Measurements from ENCODE around the gene KCNH1. TPM values are rescaled to one million over a fixed set of nuclear protein-coding genes. Genes with fewer than 3 reads are reported as not detected.

Gene KCNH1
- total RNA-seq, 1 donor from 2014 or later, result 2.4 TPM

GRCh38 chr1:210800301-210800700, 333.6 kb downstream of the KCNH1 start:
- Mint-ChIP-seq H3K9me3 (no peaks in the 10 kb centered on the region), H3K27me3 (no peaks in the 10 kb centered on the region), H3K27ac (no peak overlapping the region), H3K36me3 (no peaks in the 10 kb centered on the region), H3K4me3 (no peak overlapping the region), H3K4me1 (ENCODE audit: unreplicated experiment) (no peaks in the 10 kb centered on the region)
- TF ChIP-seq CTCF (conservative IDR thresholded peaks at IDR 0.05), result no peak
- DNase-seq (ENCODE audit: extremely low spot score, unreplicated experiment), result no peak

DNA sequence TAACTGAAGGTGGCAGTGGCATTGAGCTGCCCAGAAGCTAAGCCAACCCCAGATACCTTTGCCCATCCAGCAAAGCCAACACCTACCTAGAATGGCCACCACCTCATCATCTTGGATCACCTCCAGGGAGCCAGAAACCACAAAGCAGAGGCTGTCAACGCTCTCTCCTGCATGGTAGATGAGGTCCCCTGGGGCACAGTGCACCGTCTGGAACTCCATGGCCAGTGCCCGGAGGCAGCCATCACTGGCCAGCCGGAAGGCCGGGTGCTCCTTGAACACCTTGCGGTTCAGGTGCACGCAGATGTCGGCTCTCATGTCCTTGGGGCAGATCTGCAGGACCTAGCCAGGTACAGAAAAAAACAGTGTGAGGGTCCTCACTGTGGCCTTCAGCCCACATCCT, 336.5 kb downstream of the KCNH1 start:
- Mint-ChIP-seq H3K9me3 (no peaks in the 10 kb centered on the region), H3K27me3 (no peaks in the 10 kb centered on the region), H3K36me3 (no peaks in the 10 kb centered on the region), H3K4me1 (ENCODE audit: unreplicated experiment) (no peaks in the 10 kb centered on the region), H3K27ac (no peak overlapping the region), H3K4me3 (no peak overlapping the region)
- no peak for DNase-seq (ENCODE audit: extremely low spot score, unreplicated experiment)
- no peak for TF ChIP-seq CTCF (conservative IDR thresholded peaks at IDR 0.05)

GRCh38 chr1:210796421-210796820, 337.5 kb downstream of the KCNH1 start:
- Mint-ChIP-seq H3K4me3 (no peak overlapping the region), H3K36me3 (no peaks in the 10 kb centered on the region), H3K4me1 (ENCODE audit: unreplicated experiment) (no peaks in the 10 kb centered on the region), H3K9me3 (no peaks in the 10 kb centered on the region), H3K27me3 (no peaks in the 10 kb centered on the region), H3K27ac (no peak overlapping the region)
- no peak for DNase-seq (ENCODE audit: extremely low spot score, unreplicated experiment)
- no peak for TF ChIP-seq CTCF (conservative IDR thresholded peaks at IDR 0.05)

DNA sequence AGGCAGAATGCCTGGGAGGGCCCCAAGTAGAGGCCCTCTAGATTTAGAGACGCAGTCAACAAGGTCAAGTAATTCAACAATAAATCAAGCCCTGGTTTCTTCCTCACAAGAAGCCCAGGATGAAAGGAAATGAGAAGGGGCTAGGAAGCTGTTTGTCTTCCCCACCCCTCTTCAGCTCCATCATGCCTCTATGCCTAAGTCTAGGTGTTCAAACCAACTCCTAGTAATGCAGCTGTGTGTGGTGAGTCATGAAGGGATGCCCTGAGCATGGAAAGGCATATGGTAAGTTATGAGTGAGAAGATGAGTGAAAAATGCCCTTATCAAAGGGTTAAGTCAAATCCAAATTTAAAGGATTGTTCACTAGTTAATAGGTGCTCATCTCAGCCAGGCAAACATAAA, 339.5 kb downstream of the KCNH1 start:
- Mint-ChIP-seq H3K27me3 (no peaks in the 10 kb centered on the region), H3K4me3 (no peak overlapping the region), H3K27ac (no peak overlapping the region), H3K9me3 (no peaks in the 10 kb centered on the region), H3K36me3 (no peaks in the 10 kb centered on the region), H3K4me1 (ENCODE audit: unreplicated experiment) (no peaks in the 10 kb centered on the region)
- TF ChIP-seq CTCF (conservative IDR thresholded peaks at IDR 0.05), result no peak
- no peak for DNase-seq (ENCODE audit: extremely low spot score, unreplicated experiment)

DNA sequence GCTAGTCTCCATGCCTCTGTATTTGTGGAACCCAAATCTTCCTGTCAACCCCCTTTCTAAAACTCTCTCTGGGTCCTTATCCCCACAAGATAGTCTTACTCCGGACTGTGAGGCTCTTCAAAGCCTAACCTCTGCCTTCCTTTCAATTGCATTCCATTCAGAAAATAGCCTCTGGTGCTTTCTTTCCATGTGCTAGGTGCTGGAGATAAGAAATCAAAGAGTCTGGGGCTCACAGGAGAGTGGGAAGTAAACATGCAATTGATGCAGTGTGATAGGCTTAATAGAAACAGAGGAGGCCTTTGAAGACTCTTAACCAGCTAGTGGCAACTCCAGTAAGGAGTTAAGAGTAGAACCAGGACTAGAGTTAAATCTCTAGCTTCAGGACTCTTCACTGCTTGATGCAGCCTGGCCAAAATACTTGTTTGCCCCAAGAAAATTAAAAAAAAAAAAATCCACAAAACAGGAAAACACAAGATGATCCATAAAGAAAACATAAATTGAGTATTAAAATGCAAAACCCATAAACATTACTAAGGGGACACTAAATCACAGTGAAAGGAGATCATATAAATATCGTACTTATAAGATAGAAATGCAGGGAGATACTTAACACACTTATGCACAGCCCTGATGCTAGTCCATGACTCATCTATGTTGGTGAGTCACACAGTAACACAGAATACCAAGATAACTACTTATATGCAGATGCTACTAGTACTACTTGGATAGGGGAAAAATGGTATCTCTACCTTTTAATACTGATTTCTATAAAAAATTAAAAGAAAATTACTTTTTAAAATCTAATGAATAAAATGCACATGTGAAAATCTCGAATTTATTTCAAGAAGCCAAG, 341.5 kb downstream of the KCNH1 start:
- Mint-ChIP-seq H3K9me3 (no peaks in the 10 kb centered on the region), H3K36me3 (no peaks in the 10 kb centered on the region), H3K4me1 (ENCODE audit: unreplicated experiment) (no peaks in the 10 kb centered on the region), H3K27ac (no peak overlapping the region), H3K27me3 (no peaks in the 10 kb centered on the region), H3K4me3 (no peak overlapping the region)
- no peak for TF ChIP-seq CTCF (conservative IDR thresholded peaks at IDR 0.05)
- DNase-seq (ENCODE audit: extremely low spot score, unreplicated experiment), result no peak

All from type B pancreatic cell (in vitro differentiated cells).